ENCODE data around the gene TTC39A.

GRCh38 chr1:51303751-51304251 is 26.6 kb downstream of the TTC39A start:
- TF ChIP-seq NFE2L1 (CRISPR knock-in tag; IDR thresholded peaks at IDR 0.05; ENCODE audit: borderline replicate concordance): no peak
- no peak for TF ChIP-seq ZNF414 (CRISPR knock-in tag; IDR thresholded peaks at IDR 0.05)
- no peak for TF ChIP-seq ZNF562 (CRISPR knock-in tag; IDR thresholded peaks at IDR 0.05; ENCODE audit: borderline replicate concordance)
- no peak for TF ChIP-seq TBL1XR1 (IDR thresholded peaks at IDR 0.05; ENCODE audit: borderline replicate concordance, low read length, partially characterized antibody)
- no peak for TF ChIP-seq HDAC2 (CRISPR knock-in tag; IDR thresholded peaks at IDR 0.05)
- TF ChIP-seq EEA1 (CRISPR knock-in tag; IDR thresholded peaks at IDR 0.05; ENCODE audit: borderline replicate concordance): no peak
